GM21447 (cell line): Measurements from ENCODE around the gene TLL2.

Source experiments
- ATAC-seq: cut with Tn5 transposase; IDR thresholded peaks from one replicate; pipeline ENCODE4 v1.9.1; 2021; ENCODE audit not compliant: unreplicated experiment

Gene TLL2

GRCh38 chr10:96509017-96509641 lies 4.6 kb downstream of the TLL2 start:
- no peak for ATAC-seq

- no peak for ATAC-seq
Measured at GRCh38 chr10:96507044-96507443, 6.7 kb downstream of the TLL2 start.

- ATAC-seq, result no peak
Measured at GRCh38 chr10:96505150-96506136, 8.3 kb downstream of the TLL2 start.

GRCh38 chr10:96502561-96503282 lies 11.0 kb downstream of the TLL2 start:
- ATAC-seq, result no peak

GRCh38 chr10:96501985-96502384 lies 11.7 kb downstream of the TLL2 start:
- no peak for ATAC-seq

GRCh38 chr10:96500519-96500918 lies 13.2 kb downstream of the TLL2 start:
- ATAC-seq, result no peak

GRCh38 chr10:96500050-96500449 lies 13.7 kb downstream of the TLL2 start:
- ATAC-seq, result no peak

- no peak for ATAC-seq
Measured at GRCh38 chr10:96497391-96497790, 16.3 kb downstream of the TLL2 start.

- ATAC-seq, result no peak
Measured at GRCh38 chr10:96496281-96496925, 17.3 kb downstream of the TLL2 start.

- ATAC-seq, result no peak
Measured at GRCh38 chr10:96495544-96495943, 18.2 kb downstream of the TLL2 start.

- no peak for ATAC-seq
Measured at GRCh38 chr10:96494694-96495093, 19.0 kb downstream of the TLL2 start.

- ATAC-seq, result no peak
Measured at GRCh38 chr10:96493871-96494525, 19.7 kb downstream of the TLL2 start.

GRCh38 chr10:96493254-96493653 lies 20.5 kb downstream of the TLL2 start:
- ATAC-seq, result no peak

GRCh38 chr10:96491303-96491702 lies 22.4 kb downstream of the TLL2 start:
- no peak for ATAC-seq

GRCh38 chr10:96488161-96488935 lies 25.4 kb downstream of the TLL2 start:
- ATAC-seq, result no peak

GRCh38 chr10:96482815-96483588 lies 30.7 kb downstream of the TLL2 start:
- no peak for ATAC-seq

GRCh38 chr10:96478355-96478754 lies 35.4 kb downstream of the TLL2 start:
- no peak for ATAC-seq

GRCh38 chr10:96473866-96474265 lies 39.9 kb downstream of the TLL2 start:
- ATAC-seq, result no peak

- no peak for ATAC-seq
Measured at GRCh38 chr10:96470116-96470743, 43.5 kb downstream of the TLL2 start.
